Activated CD8-positive, alpha-beta memory T cell treated with anti-CD3 and anti-CD28 coated beads for 24 hours (primary cell): ENCODE data around the gene KLK10.

Experiments used
- DNase-seq: peaks from one replicate; pipeline ENCODE4 v3.0.0-alpha.2; 2020

KLK10 gene

DNA sequence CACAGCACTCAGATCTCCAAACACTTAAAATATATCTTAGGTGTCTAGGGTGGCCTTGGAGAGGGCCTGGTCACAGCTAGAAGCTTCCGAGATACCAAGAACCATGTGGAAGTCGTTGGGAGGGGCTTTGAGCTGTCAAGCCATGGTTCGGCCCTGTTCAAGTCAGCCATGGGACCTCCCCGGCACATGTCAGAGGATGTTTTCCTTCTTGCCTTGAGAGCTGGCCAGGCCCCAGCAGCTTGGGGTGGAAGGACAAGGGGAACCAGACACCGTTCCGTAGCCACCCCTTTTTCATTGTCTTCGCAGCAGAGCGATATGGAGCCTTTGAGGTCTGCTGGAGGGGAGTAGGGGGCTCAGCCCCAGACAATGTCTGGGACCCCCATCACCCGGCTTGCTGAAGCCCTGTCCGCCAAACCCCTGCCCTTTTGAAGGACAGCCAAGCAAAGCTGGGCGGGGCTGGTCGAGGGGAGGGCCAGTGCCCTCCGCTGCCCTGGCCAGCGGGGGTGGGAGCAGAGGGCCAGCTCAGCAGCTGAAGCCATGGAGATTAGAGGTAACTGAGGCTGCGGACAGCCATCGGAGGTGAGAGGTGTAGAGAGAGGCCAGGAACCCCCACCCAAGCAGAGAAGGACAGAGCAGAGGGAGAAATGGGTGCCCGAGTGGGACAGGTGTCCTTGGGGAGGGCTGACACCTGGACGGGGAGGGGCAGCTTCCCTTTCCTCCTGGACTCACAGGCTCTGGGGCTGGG is 6.5 kb upstream of the KLK10 start:
- no peak for DNase-seq

GRCh38 chr19:51025401-51025800 is 5.9 kb upstream of the KLK10 start:
- DNase-seq, result no peak

DNA sequence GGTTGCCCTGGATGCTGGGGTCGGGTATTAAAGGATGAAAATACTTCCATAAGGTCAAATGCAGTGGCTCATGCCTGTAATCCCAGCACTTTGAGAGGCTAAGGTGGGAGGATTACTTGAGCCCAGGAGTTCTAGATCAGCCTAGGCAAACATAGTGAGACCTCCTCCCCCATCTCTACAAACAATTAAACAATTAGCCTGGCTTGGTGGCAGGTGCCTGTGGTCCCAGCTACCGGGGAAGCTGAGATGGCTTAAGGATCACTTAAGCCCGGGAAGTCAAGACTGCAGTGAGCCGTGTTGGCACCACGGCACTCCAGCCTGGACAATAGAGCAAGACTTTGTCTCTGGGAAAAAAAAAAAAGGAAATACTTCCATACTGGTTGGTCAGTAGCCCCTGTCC is 5.4 kb upstream of the KLK10 start:
- DNase-seq, result no peak

GRCh38 chr19:51023946-51024345 is 4.4 kb upstream of the KLK10 start:
- no peak for DNase-seq

GRCh38 chr19:51022526-51022925 is 3.0 kb upstream of the KLK10 start:
- no peak for DNase-seq

- no peak for DNase-seq
Observed at GRCh38 chr19:51020988-51021651, 1.6 kb upstream of the KLK10 start.

DNA sequence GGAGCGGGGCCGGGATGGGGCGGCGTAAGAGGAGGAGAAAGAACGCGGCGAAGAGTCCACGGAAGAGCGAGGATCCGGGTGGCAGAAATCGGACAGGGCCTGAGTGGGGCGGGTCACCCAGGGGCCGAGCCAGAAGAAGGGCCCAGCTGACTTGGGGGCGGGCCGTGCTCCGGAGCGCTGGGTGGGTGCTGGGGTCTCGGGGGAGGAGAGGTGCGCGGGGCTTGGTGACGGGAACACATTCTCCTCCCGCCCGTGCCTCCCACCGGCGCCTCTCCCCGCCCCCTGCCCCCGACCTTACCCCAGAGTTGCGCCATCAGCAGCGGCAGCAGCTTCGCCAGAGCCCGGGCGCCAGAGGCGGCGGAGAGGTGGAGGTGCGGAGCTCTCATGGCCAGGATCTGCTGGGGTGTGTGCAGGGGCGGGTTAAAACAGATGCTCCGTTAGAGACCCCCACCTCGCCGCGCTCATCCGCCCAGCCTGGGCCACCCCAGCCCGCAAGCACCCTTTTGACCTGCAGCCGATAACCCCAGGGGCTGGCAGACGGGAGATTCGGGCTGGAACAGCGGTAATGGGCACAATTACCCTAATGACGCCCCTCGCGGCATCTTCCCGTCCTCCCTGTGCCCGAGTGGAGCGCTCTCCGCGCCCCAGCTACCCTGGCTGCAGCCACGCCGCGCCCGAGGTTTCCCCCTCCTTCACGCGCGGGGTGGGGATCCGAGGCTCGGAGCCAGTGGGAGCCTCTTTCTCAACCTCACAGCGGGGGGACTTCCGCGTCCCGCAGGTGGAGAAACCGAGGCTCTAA is 565 bp downstream of the KLK10 start:
- no peak for DNase-seq

DNA sequence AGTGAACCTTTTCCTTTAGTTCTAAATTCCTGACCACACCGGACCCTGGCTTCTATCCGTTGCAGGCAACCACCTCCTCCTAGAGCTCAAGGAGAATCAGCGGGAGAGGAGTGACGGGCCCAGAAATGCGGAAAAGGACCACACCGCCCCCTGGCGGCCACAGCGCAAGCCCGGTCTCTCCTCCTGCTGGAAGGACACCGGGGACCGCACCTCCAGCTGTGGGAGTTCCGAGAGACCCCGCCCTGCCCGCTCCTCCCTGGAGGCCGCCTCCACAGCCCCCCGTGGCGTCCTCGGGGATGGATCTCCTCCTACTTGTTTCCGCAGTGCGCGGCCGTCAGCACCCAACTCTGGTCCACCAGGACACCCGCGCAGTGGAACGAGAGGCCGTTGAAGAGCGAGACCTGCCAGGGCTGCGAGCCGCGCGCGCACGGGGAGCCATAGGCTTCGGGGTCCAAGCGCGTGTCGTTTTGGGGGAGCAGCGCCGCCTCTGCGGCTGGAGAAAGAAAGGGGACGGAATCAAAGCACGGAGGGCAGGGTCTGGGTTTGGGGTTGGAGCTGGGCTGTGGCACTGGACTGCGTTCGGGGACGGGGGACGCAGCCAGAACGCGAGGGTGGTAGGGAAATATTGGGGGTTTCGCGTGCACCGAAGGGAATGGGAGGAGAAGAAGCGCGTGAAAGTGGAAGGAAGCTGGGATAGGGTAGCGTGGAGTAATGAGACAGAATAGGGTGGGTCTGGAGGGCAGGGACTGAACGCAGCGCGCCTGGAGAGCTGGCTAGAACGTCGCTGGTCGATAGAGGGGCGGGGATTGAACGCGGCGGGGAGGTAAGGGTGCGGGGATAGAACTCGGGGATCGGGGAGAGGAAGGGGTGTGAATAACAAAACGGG is 2.5 kb downstream of the KLK10 start:
- peak; percentile 82 for DNase-seq

DNA sequence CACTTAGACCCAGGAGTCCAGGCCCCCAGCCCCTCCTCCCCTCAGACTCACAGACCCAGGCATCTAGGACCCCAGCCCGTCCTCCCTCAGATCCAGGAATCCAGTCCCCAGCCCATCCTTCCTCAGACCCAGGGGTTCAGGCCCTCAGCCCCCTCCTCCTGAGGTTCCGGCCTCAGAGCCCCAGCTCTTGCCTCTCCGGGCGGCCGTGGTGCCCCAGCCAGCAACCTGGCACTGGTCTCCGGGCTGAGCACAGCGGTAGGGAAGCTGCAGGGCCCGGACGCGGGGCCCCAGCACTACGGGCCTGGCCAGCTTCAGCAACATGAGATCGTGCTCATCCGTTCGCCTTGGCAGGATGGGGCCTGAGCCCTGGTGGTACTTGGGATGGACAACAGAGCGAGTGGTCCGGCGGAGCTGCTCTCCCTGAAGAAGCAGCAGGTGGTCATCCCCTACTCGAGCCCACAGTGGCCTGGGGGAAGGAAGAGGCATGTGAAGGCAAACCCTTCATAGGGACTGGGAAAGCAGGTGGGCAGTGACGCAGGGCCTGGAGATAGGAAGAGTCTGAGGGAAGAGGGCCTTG is 3.7 kb downstream of the KLK10 start:
- no peak for DNase-seq

DNA sequence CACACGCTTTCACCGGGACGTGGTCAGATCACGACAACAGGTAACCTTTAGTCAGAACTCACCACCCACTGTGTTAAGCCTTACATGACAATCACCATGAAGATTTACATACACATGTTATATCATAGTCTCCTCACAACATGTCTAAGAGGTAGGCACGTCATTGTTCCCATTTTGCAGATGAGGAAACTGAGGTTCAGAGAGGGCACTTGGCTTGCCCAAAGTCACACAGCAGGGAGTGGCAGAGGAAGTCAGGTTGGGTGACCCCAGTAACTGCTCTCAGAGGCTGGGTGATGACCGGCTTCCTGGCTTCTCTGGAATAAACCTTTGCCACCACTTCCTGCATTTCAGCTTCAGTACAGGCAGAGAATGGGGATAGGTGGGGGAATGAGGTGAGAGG is 5.3 kb downstream of the KLK10 start:
- DNase-seq, result no peak

GRCh38 chr19:51012661-51013190 is 6.8 kb downstream of the KLK10 start:
- DNase-seq, result no peak

- DNase-seq, result no peak
Observed at GRCh38 chr19:51010066-51010795, 9.3 kb downstream of the KLK10 start.

DNA sequence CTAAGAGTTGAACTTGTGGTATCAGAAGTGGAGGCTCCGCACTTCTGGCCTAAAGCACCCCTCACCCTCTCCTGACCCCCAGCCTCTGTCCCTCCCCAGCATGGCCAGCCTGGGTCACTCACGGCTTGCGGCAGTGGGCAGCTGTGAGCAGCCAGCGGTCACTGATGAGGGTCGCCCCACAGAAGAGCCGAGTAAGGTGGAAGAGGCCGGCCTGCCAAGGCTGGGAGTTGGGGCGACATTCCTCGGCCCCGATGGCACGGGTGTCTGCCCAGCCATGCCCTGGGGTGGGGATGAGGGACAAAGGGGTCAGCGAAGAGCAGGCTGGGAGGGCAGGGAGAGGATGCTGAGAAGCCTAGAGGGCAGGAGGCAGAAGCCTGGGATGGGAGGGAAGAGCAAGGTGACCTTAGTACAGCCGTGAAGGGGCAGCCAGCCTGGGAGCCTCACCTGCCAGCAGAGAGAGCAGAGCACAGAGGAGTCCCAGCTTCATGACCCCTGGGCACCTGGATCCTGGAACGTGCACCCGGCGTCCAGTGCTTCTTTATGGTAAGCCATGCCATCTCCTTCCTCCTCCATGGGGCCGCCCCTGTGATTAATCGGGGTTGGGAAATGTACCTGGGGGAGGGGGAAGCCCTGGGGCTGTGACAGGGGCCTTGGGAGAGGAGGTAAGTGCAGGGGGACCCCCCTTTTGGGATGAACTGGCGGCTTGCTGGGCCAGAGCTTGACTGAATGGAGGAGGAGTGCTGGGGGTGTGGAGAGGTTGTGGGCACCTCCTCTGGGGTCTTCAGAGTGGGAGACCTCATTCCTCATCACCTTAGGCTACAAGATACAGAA is 10.2 kb downstream of the KLK10 start:
- DNase-seq, result no peak

DNA sequence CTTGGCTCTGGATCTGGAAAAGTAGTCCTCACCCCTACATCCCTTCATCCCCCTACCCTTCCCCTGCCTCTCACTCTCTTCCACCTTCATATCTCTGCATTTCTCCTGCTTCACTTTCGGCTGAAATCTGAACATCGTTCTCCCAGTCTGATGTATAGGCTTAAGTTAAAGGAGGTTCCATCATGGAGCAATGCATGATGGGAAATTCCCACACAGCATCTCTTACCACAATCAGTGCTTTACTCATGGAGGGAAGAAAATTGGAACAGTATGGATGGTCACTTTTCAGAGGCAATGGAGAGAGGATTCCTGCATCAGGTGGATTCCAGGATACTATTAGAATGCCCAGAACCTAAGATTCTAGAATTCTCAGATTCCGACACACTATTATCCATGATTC is 12.0 kb downstream of the KLK10 start:
- no peak for DNase-seq

- DNase-seq, result no peak
Observed at GRCh38 chr19:51006406-51006805, 13.1 kb downstream of the KLK10 start.

DNA sequence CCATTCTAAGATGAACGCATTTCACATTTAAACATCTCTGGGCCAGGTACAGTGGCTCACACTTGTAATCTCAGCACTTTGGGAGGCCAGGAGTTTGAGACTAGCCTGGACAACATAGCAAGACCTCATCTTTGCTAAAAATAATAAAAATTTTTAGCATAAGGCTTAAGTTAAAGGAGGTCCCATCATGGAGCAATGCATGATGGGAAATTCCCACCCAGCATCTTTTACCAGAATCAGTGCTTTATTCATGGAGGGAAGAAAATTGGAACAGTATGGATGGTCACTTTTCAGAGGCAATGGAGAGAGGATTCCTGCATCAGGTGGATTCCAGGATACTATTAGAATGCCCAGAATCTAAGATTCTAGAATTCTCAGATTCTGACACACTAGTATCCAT is 14.3 kb downstream of the KLK10 start:
- no peak for DNase-seq

DNA sequence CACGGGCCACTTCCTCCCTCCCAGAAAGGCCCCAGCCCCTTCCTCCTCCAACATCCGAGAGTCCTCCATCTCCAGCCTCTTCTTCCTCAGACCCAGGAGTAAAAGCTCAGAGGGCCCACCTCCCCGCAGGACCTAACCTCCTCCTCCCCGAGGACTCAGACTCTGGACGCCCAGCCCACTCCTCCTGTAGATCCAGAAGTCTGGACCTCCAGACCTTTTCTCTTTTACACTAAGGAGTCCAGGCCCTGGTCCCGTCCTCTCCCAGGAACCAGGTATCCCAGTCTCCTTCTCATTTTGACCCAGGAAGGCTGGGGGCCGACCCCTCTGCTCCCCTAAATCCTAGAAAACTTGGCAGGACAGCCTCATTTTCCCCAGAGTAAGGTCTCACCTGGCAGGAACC is 16.2 kb downstream of the KLK10 start:
- no peak for DNase-seq

GRCh38 chr19:51002542-51003311 is 16.8 kb downstream of the KLK10 start:
- no peak for DNase-seq

GRCh38 chr19:51002089-51002532 is 17.4 kb downstream of the KLK10 start:
- DNase-seq, result no peak

GRCh38 chr19:51001515-51001914 is 18.0 kb downstream of the KLK10 start, which contains the start of gene KLK8:
Gene KLK8, minus strand, starts transcription at chr19:51001604. Its CDS starts 437 bp downstream, at chr19:51001167.
- DNase-seq, result no peak
